Measurements from ENCODE around the gene MCF2L2.
"Not testable (repeated sequence)": the region's sequence is repeated elsewhere in the genome, so short reads cannot be mapped to it uniquely, and the experiment has no call there.

MCF2L2 gene

GRCh38 chr3:183442994-183443393 is 14.6 kb upstream of the MCF2L2 start:
- no peak for DNase-seq

DNA sequence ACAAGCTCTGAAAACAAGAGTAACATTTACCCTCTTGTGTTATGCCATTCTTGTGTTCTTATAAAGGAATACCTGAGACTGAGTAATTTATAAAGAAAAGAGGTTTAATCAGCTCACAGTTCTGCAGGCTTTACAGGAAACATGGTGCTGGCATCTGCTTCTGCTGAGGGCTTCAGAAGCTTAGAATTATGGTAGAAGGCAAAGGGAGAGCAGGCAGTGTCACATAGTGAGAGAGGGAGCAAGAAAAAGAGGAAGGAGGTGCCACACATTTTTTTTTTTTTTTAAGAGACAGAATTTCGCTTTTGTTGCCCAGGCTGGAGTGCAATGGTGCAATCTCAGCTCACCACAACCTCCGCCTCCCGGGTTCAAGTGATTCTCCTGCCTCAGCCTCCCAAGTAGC is 12.1 kb upstream of the MCF2L2 start:
- not testable (repeated sequence) for DNase-seq

DNA sequence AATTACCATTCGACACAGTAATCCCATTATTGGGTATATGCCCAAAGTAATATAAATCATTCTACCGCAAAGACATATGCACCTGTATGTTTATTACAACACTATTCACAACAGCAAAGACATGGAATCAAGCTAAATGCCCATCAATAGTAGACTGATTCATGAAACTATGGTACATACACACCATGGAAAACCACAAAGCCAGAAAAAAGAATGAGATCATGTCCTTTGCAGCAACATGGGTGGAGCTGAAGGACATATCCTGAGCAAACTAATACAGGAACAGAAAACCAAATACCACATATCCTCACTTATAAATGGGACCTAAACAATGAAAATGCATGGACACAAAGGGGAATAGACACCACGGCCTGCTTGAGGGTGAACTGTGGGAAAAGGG is 11.1 kb upstream of the MCF2L2 start:
- DNase-seq: no peak

DNA sequence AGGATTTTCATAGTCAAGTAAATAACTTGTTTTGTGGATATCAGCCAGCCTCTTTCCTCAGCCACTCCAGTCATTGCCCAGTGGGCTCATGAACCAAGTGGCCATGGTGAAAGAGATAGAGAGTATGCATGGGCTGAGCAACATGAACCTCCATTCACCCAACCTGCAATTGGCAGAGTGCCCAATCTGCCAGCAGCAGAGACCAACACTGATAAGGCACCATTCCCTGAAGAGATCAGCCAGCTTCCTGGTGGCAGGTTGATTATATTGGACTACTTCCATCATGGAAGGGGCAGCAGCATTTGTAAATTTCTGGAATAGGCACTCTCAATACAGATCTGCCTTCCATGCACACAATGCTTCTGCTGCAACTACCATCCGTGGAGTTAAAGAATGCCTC is 10.3 kb upstream of the MCF2L2 start:
- DNase-seq: peak; percentile 45

DNA sequence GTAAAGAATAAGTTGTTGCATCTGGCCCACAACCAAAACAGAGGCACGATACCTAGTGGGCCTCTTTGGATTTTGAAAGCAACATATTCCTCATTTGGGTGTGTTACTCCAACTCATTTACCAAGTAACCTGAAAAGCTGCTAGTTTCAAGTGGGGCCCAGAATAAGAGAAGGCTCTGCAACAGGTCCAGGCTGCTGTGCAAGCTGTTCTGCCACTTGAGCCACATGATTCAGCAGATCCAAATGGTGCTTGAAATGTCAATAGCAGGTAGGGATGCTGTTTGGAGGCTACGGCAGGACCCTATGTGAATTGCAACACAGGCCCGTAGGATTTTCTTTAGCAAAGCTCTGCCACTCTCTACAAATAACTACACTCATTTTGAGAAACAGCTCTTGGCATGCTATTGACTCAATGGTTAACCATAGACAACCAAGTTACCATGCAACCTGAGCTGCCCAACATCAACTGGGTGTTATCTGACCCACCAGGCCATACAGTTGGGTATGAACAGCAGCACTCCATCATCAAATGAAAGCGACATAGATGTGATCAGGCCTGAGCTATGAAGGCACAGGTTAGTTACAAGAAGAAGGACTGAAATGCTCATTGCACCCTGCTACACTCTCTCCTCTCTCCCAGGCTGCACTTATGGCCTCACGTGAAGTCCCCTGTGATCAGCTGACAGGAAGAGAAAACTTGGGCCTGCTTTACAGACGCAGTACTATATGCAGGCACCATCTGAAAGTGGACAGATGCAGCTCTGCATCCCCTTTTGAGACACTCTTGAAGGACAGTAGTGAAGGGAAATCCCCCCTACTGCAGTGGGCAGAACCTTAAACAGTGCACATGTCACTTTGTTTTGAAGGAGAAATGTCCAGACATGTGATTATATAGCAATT is 9.5 kb upstream of the MCF2L2 start:
- DNase-seq: no peak

DNA sequence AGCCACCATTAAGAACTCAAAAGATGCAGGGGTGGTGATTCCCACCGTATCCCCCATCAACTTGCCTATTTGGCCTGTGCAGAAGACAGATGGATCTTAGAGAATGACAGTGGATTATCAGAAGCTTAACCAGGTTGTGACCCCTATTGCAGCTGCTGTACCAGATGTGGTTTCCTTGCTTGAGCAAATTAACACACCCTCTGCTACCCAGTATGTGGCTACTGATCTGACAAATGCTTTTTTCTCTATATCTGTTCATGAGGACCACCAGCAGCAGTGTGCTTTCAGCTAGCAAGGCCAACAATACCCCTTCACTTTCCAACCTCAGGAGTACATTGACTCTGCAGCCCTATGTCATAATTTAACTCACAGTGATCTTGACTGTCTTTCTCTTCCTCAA is 8.6 kb upstream of the MCF2L2 start:
- no peak for DNase-seq

- DNase-seq: no peak
Observed at GRCh38 chr3:183435661-183436060, 7.2 kb upstream of the MCF2L2 start.

DNA sequence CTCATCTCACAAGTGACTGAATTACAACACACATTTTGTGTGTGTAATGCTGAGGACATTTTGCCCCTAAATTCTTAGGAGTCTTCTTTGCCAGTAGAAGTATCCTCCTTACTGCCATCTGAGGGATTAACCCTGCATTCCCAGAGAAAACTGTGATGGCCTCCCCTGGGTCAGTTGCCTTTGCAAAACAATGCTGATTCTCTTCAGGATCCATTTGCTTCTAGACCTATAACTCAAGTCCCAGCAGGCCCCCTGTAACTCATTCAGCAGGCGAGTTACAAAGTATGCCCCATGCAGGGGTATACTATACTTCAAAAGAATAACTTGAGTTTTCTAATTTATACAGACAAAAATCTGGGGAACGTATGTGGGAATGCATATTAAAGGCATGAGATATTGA is 6.6 kb upstream of the MCF2L2 start:
- DNase-seq: no peak

GRCh38 chr3:183434503-183434902 is 6.1 kb upstream of the MCF2L2 start:
- no peak for DNase-seq

DNA sequence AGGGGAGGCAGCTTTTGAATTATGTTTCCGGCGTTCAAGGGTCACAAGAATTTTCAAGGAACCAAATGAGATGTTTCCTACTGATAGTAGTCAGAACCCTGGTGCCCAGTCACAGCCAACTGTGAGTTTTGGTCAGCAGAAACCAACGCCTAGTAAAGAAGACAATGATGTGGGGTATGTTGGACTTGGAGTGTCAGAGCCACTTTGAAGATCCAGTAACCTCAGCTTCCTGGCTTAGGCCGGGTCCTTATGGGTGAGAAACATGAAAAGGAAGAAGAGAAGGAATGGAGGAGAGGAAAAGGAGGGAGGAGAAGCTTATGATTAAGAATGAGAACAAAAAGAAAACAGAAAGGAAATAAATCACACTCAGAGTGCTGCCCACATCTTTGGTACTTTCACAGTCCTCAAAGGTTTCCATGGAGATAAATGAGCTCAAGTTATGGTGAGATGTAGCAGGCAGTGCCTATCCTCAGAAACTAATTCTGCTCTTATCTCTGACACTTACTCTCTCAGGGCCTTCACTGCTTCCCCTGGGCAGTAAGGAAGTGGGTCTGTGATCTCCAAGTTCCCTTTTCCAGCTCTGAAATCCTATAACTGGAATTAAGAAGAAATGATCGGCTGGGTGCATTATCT is 2.0 kb upstream of the MCF2L2 start:
- no peak for DNase-seq

DNA sequence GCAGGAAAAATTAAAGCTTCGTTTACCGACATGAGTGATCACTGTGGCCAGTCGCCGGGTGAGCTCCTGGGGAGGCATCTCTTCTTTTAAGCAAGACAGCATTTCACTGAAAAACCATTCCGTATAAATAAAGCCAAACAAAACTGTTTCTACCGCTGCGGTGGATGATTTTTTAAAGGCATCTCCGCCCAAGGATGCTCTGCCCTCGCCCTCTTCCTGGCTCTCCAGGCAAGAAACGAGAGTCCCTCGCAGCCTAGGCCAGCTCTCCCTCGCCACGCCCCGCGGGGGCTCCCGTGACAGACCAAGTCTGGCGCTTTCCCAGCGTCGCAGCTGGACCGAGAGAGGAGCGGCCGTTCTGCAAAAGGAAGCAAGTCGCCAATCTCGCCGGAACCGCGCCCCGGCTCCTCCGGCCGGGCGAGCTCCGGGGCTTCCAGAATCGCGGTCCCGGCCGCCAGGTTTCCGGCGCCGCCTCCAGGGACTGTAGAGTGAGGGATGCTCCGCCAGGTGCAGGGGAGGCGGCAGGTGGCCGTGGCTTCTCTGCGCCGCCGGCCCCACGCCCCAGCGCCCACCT is 458 bp downstream of the MCF2L2 start:
- peak; percentile 75 for DNase-seq

DNA sequence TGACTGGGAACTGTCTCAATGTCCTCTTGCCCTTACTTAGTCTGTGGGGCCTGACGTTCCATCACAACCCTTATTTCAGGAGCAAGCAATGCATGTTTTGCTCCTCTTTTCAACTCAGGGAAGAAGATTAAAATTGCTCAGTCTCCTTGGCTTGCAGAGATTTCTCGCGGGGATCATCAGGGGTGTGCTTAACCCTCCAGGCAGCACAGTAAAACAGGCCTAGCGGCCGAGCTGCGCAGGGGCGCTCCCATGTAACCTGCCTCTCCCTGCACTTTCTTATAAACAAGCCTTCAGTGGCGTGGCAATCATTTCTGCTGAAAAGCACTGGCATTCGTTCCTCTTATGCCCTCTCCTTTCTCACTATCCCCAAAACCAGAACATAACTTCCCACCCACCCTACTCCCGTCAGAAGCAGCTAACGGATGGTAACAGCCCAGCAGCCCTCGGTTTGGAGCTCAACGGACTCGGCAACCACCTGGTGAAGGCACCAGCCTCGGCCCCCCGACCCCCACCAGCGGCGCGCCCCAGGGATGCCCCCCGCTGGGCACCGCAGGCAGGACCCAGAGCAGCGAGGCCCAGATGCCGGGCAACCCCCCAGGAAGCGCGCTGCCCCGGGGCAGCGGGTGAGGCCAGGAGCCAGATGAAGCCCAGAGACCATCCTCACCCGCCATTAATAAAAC is 1.1 kb downstream of the MCF2L2 start:
- no peak for DNase-seq

DNA sequence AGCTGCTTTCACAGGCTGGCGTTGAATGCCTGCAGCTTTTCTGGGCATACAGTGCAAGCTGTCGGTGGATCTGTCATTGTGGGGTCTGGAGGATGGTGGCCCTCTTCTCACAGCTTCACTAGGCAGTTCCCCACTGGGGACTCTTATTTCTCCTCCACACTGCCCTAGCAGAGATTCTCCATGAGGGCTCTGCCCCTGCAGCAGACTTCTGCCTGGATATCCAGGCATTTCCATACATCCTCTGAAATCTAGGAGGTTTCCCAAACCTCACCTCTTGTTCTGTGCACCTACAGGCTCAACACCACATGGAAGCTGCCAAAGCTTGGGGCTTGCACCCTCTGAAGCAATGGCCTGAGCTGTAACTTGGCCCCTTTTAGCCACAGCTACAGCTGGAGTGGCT is 9.6 kb downstream of the MCF2L2 start:
- not testable (repeated sequence) for DNase-seq

GRCh38 chr3:183411216-183411922 is 17.1 kb downstream of the MCF2L2 start:
- DNase-seq: no peak

- no peak for DNase-seq
Observed at GRCh38 chr3:183410759-183411158, 17.7 kb downstream of the MCF2L2 start.

GRCh38 chr3:183410280-183410679 is 18.1 kb downstream of the MCF2L2 start:
- DNase-seq: no peak

- DNase-seq: no peak
Observed at GRCh38 chr3:183409219-183409618, 19.2 kb downstream of the MCF2L2 start.

GRCh38 chr3:183401678-183402077 is 26.7 kb downstream of the MCF2L2 start:
- DNase-seq: no peak

GRCh38 chr3:183400352-183400751 is 28.1 kb downstream of the MCF2L2 start:
- DNase-seq: no peak

GRCh38 chr3:183396662-183397391 is 31.6 kb downstream of the MCF2L2 start:
- DNase-seq: no peak

DNA sequence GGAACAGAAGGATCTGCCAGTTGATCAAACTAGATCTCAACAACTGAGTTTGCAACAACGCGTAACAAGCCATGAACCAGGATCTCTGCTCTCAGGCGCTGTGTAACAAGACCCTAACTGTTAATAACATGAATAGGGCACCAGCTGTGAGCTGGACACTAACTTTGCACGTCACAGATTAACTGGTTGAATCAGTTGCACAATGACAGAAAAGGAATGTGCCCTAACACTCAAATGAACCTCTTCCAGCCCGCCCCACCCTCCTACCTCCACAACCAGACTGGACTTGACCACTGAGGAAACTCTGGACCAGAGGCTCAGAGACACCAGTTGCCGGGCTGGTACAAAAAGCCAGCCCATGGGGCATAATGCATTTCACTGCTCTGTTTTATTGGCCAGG is 34.3 kb downstream of the MCF2L2 start:
- no peak for DNase-seq

- DNase-seq: no peak
Observed at GRCh38 chr3:183393625-183394024, 34.8 kb downstream of the MCF2L2 start.

Measured in NCI-H1105 (cell line).